Neural progenitor cell (in vitro differentiated cells): ENCODE data around the gene HSF4.

Experiments used
- CTCF ChIP-seq: fragments of 200-600 bp; sonication (generic); IDR thresholded peaks from 2 replicates; pipeline ENCODE4 v1.5.1; 2017; ENCODE audit warnings: antibody characterized with exemption, mild to moderate bottlenecking
- EZH2 ChIP-seq: fragments of 200-600 bp; sonication (generic); IDR thresholded peaks from 2 replicates; pipeline ENCODE4 v1.6.1; 2017; ENCODE audit warnings: antibody characterized with exemption, mild to moderate bottlenecking, moderate library complexity
- EZH2phosphoT487 ChIP-seq: fragments of 200-600 bp; sonication (generic); IDR thresholded peaks from 2 replicates; pipeline ENCODE4 v1.6.1; 2017; ENCODE audit warnings: antibody characterized with exemption

- TF ChIP-seq CTCF = no peak
- TF ChIP-seq EZH2 = no peak
- no peak for TF ChIP-seq EZH2phosphoT487
Measured at GRCh38 chr16:67180166-67180565, 15.6 kb downstream of the HSF4 start.
